Diencephalon (tissue), 1 donor: Measurements from ENCODE around the gene SLC6A4. TPM values are rescaled to one million over a fixed set of nuclear protein-coding genes. Genes with fewer than 3 reads are reported as not detected.

ENCODE experiments used
- small RNA-seq: library from RNA; depleted of rRNA; stranded (forward); fragments of <200 nt; gene quantifications from one replicate; pipeline ENCODE3, GENCODE V24; 2014
- total RNA-seq: library from RNA; depleted of rRNA; stranded (reverse); fragments of >200 nt; gene quantifications from one replicate; pipeline ENCODE4 v1.2.3, GENCODE V29; 2014

SLC6A4 gene
- 0.92 TPM for total RNA-seq

DNA sequence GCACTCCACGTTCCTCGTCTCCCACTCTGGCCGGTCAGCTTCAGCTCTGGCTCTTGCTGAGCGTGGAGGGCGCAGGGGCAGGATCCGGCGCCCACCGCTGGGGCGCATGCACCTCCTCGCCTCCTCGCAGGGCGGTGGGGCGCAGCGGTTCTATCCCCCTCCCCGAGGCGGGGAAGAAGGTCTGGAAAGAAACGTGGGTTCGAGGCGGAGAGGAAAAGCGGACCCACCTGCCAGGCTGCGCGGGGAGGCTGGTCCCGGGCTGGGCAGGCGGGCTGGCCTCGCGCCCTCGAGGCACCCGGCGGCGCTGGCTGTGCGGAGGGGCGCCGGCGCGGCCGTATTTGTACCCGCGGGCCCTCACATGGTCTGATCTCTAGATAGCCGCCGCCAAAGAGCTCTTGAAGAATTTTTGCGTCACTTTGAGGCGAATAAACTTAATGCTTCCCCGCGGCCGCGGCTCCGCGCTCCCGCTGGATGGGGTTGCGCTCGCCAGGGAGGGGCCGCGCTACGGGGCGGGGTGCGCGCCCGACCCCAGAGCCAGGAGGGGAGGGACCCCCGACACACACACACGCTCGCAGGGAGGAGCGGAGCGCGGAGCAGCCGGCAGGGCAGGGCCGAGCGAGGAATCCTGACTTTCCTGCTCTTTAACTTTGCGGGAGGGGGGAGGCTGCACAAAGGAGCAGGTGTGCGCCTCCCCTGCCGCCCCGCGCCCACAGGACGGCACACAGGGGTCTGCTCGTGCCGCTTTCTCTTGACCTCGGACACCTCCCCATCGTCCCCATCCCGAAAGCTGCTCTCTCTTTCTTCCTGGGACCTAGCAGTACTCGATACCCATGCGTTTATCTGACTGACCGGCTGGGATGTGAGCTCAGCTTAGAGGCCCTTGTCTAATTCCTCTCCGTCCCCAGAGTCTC lies at the start of gene SLC6A4:
TSS of gene SLC6A4 (minus strand) at position 312 of the 911 bp plus-strand sequence. CDS start 13,739 bp downstream, outside the sequence.

Small RNA genes lying within 50 kb of the gene (small RNA-seq; reads per million reads assigned to genes)
- gene RF00154, result 21.6 reads per million, percentile 95 among the genes with 10 or more reads in this experiment

Other genes with a start within 250 kb of the SLC6A4 start
- 11.1 TPM for gene NSRP1, start 118.9 kb downstream of the SLC6A4 start, total RNA-seq
- 45.7 TPM for gene BLMH, start 56.2 kb upstream of the SLC6A4 start, total RNA-seq
- gene TMIGD1, start 98.4 kb upstream of the SLC6A4 start, total RNA-seq, result not detected
- 99.9 TPM for gene CPD, start 143.2 kb upstream of the SLC6A4 start, total RNA-seq
- 27.5 TPM for gene GOSR1, start 241.7 kb upstream of the SLC6A4 start, total RNA-seq